HPDE6-E6E7 (cell line): Measurements from ENCODE around the gene BCL7B.
"Not testable (repeated sequence)": the region's sequence is repeated elsewhere in the genome, so short reads cannot be mapped to it uniquely, and the experiment has no call there.

Experiments used
- DNase-seq: peaks from one replicate; pipeline ENCODE4 v3.0.0; 2011; ENCODE audit warnings: missing footprints; ENCODE audit errors: extremely low spot score

BCL7B gene

GRCh38 chr7:73572767-73573186 lies 15.3 kb upstream of the BCL7B start:
- no peak for DNase-seq

GRCh38 chr7:73570977-73571376 lies 13.5 kb upstream of the BCL7B start:
- no peak for DNase-seq

- no peak for DNase-seq
Measured at GRCh38 chr7:73570521-73570920, 13.0 kb upstream of the BCL7B start.

- DNase-seq: no peak
Measured at GRCh38 chr7:73569042-73569608, 11.6 kb upstream of the BCL7B start.

GRCh38 chr7:73567846-73568685 lies 10.6 kb upstream of the BCL7B start:
- no peak for DNase-seq

- DNase-seq: no peak
Measured at GRCh38 chr7:73567140-73567539, 9.7 kb upstream of the BCL7B start.

GRCh38 chr7:73566431-73566830 lies 8.9 kb upstream of the BCL7B start:
- DNase-seq: not testable (repeated sequence)

GRCh38 chr7:73565675-73566340 lies 8.3 kb upstream of the BCL7B start:
- no peak for DNase-seq

- DNase-seq: peak; percentile 63
Measured at GRCh38 chr7:73560109-73560835, 2.8 kb upstream of the BCL7B start.

- peak; percentile 95 for DNase-seq
Measured at GRCh38 chr7:73557108-73557396, 438 bp downstream of the BCL7B start.

- DNase-seq: no peak
Measured at GRCh38 chr7:73556208-73557107, 1.0 kb downstream of the BCL7B start.

- DNase-seq: no peak
Measured at GRCh38 chr7:73555411-73555982, 2.0 kb downstream of the BCL7B start.

GRCh38 chr7:73550093-73550492 lies 7.4 kb downstream of the BCL7B start:
- not testable (repeated sequence) for DNase-seq

GRCh38 chr7:73549176-73549575 lies 8.3 kb downstream of the BCL7B start:
- DNase-seq: no peak

- no peak for DNase-seq
Measured at GRCh38 chr7:73547841-73548240, 9.6 kb downstream of the BCL7B start.

- DNase-seq: no peak
Measured at GRCh38 chr7:73544678-73545077, 12.8 kb downstream of the BCL7B start.

GRCh38 chr7:73541722-73542121 lies 15.8 kb downstream of the BCL7B start:
- DNase-seq: no peak

- no peak for DNase-seq
Measured at GRCh38 chr7:73539709-73540108, 17.8 kb downstream of the BCL7B start.

- DNase-seq: not testable (repeated sequence)
Measured at GRCh38 chr7:73538510-73538909, 19.0 kb downstream of the BCL7B start.

GRCh38 chr7:73537051-73537450 lies 20.4 kb downstream of the BCL7B start:
- DNase-seq: no peak

- DNase-seq: no peak
Measured at GRCh38 chr7:73536479-73536878, 21.0 kb downstream of the BCL7B start.
